Measurements from ENCODE around the gene KRI1. TPM values are rescaled to one million over a fixed set of nuclear protein-coding genes. Genes with fewer than 3 reads are reported as not detected.

Gene KRI1
- total RNA-seq, 2 donors from 2014 or later: 45.2 to 47.7 TPM

DNA sequence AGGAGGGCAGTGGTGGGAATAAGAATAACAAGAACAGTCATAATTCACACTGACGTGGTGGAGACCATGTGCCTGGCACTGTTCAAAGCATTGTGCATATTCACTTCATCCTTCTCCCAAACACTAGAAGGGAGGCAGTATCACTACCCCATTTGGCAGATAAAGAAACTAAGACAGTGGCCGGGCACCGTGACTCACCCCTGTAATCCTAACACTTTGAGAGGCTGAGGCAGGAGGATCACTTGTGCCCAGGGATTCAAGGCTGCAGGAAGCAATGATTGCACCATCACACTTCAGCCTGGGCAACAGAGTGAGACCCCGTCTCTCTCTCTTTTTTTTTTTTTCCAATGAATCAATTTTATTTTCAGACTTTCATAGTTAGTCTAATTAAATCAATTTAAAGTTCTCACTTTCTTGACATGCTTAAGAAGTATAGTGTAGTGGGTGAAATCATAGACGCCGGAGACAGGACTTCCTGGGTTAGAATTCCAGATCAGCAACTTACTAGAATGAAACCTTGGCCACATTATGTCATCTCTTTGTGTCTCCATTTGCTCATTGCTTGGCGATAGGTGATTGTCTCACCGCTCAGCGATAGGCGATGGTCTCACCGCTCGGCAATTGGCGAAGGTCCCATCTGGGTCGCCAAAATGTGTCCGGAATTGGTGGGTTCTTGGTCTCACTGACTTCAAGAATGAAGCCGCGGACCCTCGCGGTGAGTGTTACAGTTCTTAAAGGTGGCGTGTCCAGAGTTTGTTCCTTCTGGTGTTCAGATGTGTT, 27.4 kb downstream of the KRI1 start:
- no peak for TF ChIP-seq CTCF (conservative IDR thresholded peaks at IDR 0.05)
- H3K4me1 ChIP-seq (ENCODE audit: control insufficient read depth, insufficient read depth, low read length): no peaks in the 10 kb centered on the region
- no peak overlapping the region for H3K4me3 ChIP-seq (ENCODE audit: low read length)
- H3K9me3 ChIP-seq (ENCODE audit: control insufficient read depth, low read length): no peaks in the 10 kb centered on the region
- DNase-seq: no peak
- Mint-ChIP-seq H3K27me3 (ENCODE audit: insufficient read depth) (peaks cover 13% of the 10 kb centered on the region), H3K9me3 (no peaks in the 10 kb centered on the region), H3K36me3 (ENCODE audit: low read depth) (no peaks in the 10 kb centered on the region), H3K4me1 (no peaks in the 10 kb centered on the region), H3K27ac (no peak overlapping the region), H3K4me3 (no peak overlapping the region)
- no peak overlapping the region for H3K27ac ChIP-seq (ENCODE audit: low read depth, low read length)
- no peaks in the 10 kb centered on the region for H3K27me3 ChIP-seq (ENCODE audit: control insufficient read depth, insufficient read depth, low read length, poor library complexity, severe bottlenecking)
- WGBS, 2 experiments (ENCODE audit: insufficient coverage in 1 of 2, insufficient read length in 1 of 2): 83 to 90% methylated on average over 12 to 20 of the region's 20 CpGs
- no peaks in the 10 kb centered on the region for H3K36me3 ChIP-seq (ENCODE audit: control insufficient read depth, insufficient read depth, low read length)
- H3K9ac ChIP-seq (ENCODE audit: extremely low read depth, low read length, poor library complexity, severe bottlenecking): no peak overlapping the region

DNA sequence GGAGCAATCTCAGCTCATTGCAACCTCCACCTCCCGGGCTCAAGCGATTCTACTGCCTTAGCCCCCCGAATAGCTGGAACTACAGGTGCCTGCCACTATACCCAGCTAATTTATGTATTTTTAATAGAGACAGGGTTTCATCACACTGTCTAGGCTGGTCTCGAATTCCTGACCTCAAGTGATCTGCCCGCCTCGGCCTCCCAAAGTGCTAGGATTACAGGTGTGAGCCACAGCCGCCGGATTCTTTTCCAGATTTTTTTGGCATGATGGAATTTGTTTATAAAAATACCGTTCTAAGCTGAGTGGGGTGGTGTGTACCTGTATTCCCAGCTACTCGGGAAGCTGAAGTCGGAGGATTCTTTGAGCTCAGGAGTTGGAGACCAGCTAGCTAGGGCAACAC, 28.1 kb downstream of the KRI1 start:
- WGBS, 2 experiments (ENCODE audit: insufficient coverage in 1 of 2, insufficient read length in 1 of 2): 92 to 95% methylated on average over 8 to 11 of the region's 11 CpGs
- H3K27ac Mint-ChIP-seq: no peak overlapping the region
- no peak for DNase-seq
- no peaks in the 10 kb centered on the region for H3K4me1 Mint-ChIP-seq
- H3K9me3 Mint-ChIP-seq: no peaks in the 10 kb centered on the region
- H3K27ac ChIP-seq (ENCODE audit: low read depth, low read length): no peak overlapping the region
- peaks cover 14% of the 10 kb centered on the region for H3K27me3 Mint-ChIP-seq (ENCODE audit: insufficient read depth)
- no peaks in the 10 kb centered on the region for H3K36me3 ChIP-seq (ENCODE audit: control insufficient read depth, insufficient read depth, low read length)
- no peaks in the 10 kb centered on the region for H3K4me1 ChIP-seq (ENCODE audit: control insufficient read depth, insufficient read depth, low read length)
- no peaks in the 10 kb centered on the region for H3K9me3 ChIP-seq (ENCODE audit: control insufficient read depth, low read length)
- no peaks in the 10 kb centered on the region for H3K36me3 Mint-ChIP-seq (ENCODE audit: low read depth)
- no peaks in the 10 kb centered on the region for H3K27me3 ChIP-seq (ENCODE audit: control insufficient read depth, insufficient read depth, low read length, poor library complexity, severe bottlenecking)
- no peak for TF ChIP-seq CTCF (conservative IDR thresholded peaks at IDR 0.05)
- no peak overlapping the region for H3K9ac ChIP-seq (ENCODE audit: extremely low read depth, low read length, poor library complexity, severe bottlenecking)
- no peak overlapping the region for H3K4me3 Mint-ChIP-seq
- no peak overlapping the region for H3K4me3 ChIP-seq (ENCODE audit: low read length)

DNA sequence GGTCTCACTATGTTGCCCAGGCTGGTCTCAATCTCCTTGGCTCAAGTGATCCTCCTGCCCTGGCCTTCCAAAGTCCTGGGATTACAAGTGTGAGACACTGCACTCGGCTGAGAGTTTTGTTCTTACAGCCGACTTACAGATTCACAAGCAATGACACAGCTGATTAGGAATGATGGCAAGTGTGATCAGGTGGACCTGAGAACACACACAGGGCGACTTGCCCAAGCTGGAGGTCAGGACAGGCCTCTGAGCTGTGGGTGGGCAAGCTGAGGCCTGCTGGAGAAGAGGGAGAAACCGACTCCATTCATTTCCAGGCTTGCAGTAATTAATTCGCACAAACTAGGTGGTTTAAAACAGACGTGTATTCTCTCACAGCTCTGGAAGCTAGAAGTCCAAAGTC, 30.2 kb downstream of the KRI1 start:
- peaks cover 20% of the 10 kb centered on the region for H3K27me3 Mint-ChIP-seq (ENCODE audit: insufficient read depth)
- Histone ChIP-seq H3K27me3 (ENCODE audit: control insufficient read depth, insufficient read depth, low read length, poor library complexity, severe bottlenecking) (no peaks in the 10 kb centered on the region), H3K4me1 (ENCODE audit: control insufficient read depth, insufficient read depth, low read length) (no peaks in the 10 kb centered on the region), H3K9me3 (ENCODE audit: control insufficient read depth, low read length) (peaks cover 5% of the 10 kb centered on the region), H3K9ac (ENCODE audit: extremely low read depth, low read length, poor library complexity, severe bottlenecking) (no peak overlapping the region), H3K27ac (ENCODE audit: low read depth, low read length) (no peak overlapping the region), H3K4me3 (ENCODE audit: low read length) (no peak overlapping the region), H3K36me3 (ENCODE audit: control insufficient read depth, insufficient read depth, low read length) (no peaks in the 10 kb centered on the region)
- WGBS, 2 experiments (ENCODE audit: insufficient coverage in 1 of 2, insufficient read length in 1 of 2): 81 to 90% methylated on average over 6 of the region's 6 CpGs
- no peak overlapping the region for H3K27ac Mint-ChIP-seq
- no peak overlapping the region for H3K4me3 Mint-ChIP-seq
- no peaks in the 10 kb centered on the region for H3K4me1 Mint-ChIP-seq
- no peaks in the 10 kb centered on the region for H3K9me3 Mint-ChIP-seq
- no peak for TF ChIP-seq CTCF (conservative IDR thresholded peaks at IDR 0.05)
- H3K36me3 Mint-ChIP-seq (ENCODE audit: low read depth): no peaks in the 10 kb centered on the region
- no peak for DNase-seq
